Aorta (tissue), 5 donors: ENCODE results near the gene WWOX. TPM values are rescaled to one million over a fixed set of nuclear protein-coding genes. Genes with fewer than 3 reads are reported as not detected.
A peak's percentile ranks its signal among the peaks of the same experiment; 100 is the strongest.

Source experiments
- ATAC-seq: fragments of 200-7000 bp; cut with Tn5 transposase; one replicate; pipeline ENCODE4 v1.9.1; 2022; ENCODE audit warnings: moderate library complexity; ENCODE audit not compliant: low FRiP score
- DNase-seq, 2 donors: peaks; one replicate each; pipeline ENCODE4 v3.0.0-alpha.2; 2020
- H3K27ac ChIP-seq, 2 donors: one replicate each; pipeline ENCODE4 v1.5.1; 2013; ENCODE audit warnings: low read length in 2 of 2, mild to moderate bottlenecking in 2 of 2, moderate library complexity in 2 of 2, control low read depth in 1 of 2, inconsistent platforms in 1 of 2, low read depth in 1 of 2
- H3K27me3 ChIP-seq, 2 donors: one replicate each; pipeline ENCODE4 v1.6.1; 2013; ENCODE audit warnings: control low read depth in 1 of 2, low read length in 1 of 2, mild to moderate bottlenecking in 1 of 2, moderate library complexity in 1 of 2; ENCODE audit not compliant: insufficient read depth in 2 of 2, control insufficient read depth in 1 of 2
- H3K36me3 ChIP-seq, 2 donors: one replicate each; pipeline ENCODE4 v1.6.1; 2013; ENCODE audit warnings: control low read depth in 1 of 2, low read length in 1 of 2, mild to moderate bottlenecking in 1 of 2; ENCODE audit not compliant: insufficient read depth in 2 of 2, control insufficient read depth in 1 of 2
- H3K4me1 ChIP-seq, 2 donors: one replicate each; pipeline ENCODE4 v1.6.1; 2013; ENCODE audit warnings: low read length in 2 of 2, control low read depth in 1 of 2, mild to moderate bottlenecking in 1 of 2, moderate library complexity in 1 of 2; ENCODE audit not compliant: insufficient read depth in 2 of 2, control insufficient read depth in 1 of 2
- H3K4me3 ChIP-seq, 2 donors: one replicate each; pipeline ENCODE4 v1.5.1; 2013; ENCODE audit warnings: low read length in 2 of 2, control low read depth in 1 of 2, mild to moderate bottlenecking in 1 of 2
- H3K9me3 ChIP-seq: one replicate; pipeline ENCODE4 v1.6.1; 2013; ENCODE audit warnings: mild to moderate bottlenecking, low read length; ENCODE audit not compliant: control insufficient read depth
- WGBS, 2 donors: extraction: QIAGEN DNeasy Blood & Tissue Kit; methylation state at CpG; one replicate each; pipeline ENCODE4 v1.1.7; 2013; 5-methylcytosine and 5-hydroxymethylcytosine counted together
- intact Hi-C, 2 donors: fragments of 100-400 bp; cut with DNase I; formaldehyde crosslinking; loops; one replicate each; pipeline versions ENCODE4 v1.14.2 to v1.15.0; 2022
- polyA plus RNA-seq, 2 donors: library from polyadenylated mRNA; stranded (reverse); fragments of 200-250 nt; gene quantifications; one replicate each; pipeline ENCODE4 v1.2.3, GENCODE V29; 2013
- total RNA-seq, 2 donors: library from RNA; stranded (reverse); fragmentation: NEBNext Ultra II Directional; extraction: Animal tissue kit (Norgen Biotek cat#: 25700); gene quantifications; one replicate each; pipeline ENCODE4 v1.2.1, GENCODE V29; 2021
- donor health status: healthy with polysubstance abuse.
- donor health status: Bipolar disorder and iron deficiency.
- donor health status: DM: no; HTN: no; CAD: no.
- donor health status: DM: no; HTN: no; CAD: no.
- donor health status: DM: yes; HTN: yes; CAD: no.

The WWOX gene
- total and polyA plus RNA-seq, 4 donors, result 11.2 to 30.9 (median 14.6) TPM

DNA sequence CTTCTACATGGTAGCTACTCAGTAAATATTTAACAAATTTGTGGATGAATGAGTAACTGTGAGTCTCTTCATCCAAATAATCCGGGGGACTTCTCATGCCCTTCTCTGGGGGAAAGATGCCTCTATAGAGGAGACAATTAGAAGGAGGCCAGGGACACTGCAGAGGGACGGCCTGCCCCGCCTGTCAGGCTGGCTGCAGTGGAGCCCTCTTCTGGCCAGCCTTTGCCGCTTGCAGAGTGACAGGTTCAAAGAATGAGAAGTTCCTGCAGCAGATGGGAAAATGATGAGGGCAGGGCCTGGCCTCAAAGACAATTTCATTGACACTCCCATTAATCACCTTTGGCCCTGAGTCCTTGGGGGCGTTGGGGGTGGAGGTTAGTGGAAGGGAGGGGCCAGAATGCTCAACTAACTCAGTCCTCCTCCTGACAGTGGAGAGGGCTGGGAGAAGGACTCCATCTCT lies 1162.1 kb downstream of the WWOX start:
- no peaks in the 10 kb centered on the region for H3K4me1 ChIP-seq
- no peak overlapping the region for H3K27ac ChIP-seq
- peak in 1 of 2 donors; percentile 68 for DNase-seq
- 57 to 60% methylated on average over 5 of the region's 5 CpGs for WGBS, 2 donors
- H3K9me3 ChIP-seq, result no peaks in the 10 kb centered on the region
- intact Hi-C loops, result no loop called here
- H3K4me3 ChIP-seq, result no peak overlapping the region
- H3K27me3 ChIP-seq, result no peaks in the 10 kb centered on the region
- no peaks in the 10 kb centered on the region for H3K36me3 ChIP-seq
- no peak for ATAC-seq

DNA sequence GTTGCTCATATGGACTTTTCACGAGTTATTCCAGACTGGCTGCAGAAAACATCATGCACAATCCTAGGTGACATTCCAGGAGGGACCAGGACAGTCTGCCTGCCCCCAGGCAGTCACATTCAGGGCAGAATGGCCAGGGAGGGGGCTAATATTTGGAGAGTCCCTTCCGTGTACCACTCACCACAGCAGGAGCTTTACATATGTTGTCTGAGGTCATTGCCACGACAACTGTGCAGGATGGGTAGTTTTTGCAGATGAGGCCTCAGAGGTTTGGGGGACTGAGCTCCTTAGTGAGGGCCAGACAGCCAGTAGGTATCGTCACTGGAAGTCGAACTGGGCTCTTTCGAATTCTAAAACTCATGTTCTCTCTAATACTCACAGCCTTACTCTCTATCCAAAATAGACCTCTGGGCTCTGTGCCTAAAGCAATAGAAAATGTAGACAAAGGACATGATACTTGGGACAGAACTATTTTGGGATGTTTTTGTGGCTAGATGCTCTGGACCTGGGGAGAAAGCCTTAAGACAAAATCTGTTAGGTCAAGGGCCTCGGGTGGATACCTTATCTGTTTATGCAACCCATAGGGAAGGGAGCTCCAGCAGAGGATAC lies 1162.6 kb downstream of the WWOX start:
- Histone ChIP-seq H3K9me3 (no peaks in the 10 kb centered on the region), H3K27me3 (no peaks in the 10 kb centered on the region), H3K4me3 (no peak overlapping the region), H3K4me1 (no peaks in the 10 kb centered on the region), H3K27ac (no peak overlapping the region), H3K36me3 (no peaks in the 10 kb centered on the region)
- DNase-seq (no peak), ATAC-seq (no peak)
- WGBS, 2 donors, result 33 to 41% methylated on average over 7 of the region's 7 CpGs
- intact Hi-C loops, result no loop called here

Other genes with a start within 250 kb of the WWOX start
- gene CLEC3A, start 77.1 kb upstream of the WWOX start, total RNA-seq, result not detected
- not detected for gene CLEC3A, start 77.1 kb upstream of the WWOX start, polyA plus RNA-seq